Skeletal muscle tissue (tissue), 4 donors: ENCODE measurements around the gene PLEKHA8. TPM values are rescaled to one million over a fixed set of nuclear protein-coding genes. Genes with fewer than 3 reads are reported as not detected.
"Not testable (repeated sequence)": the region's sequence is repeated elsewhere in the genome, so short reads cannot be mapped to it uniquely, and the experiment has no call there.

Experiments
- H3K27ac ChIP-seq: one replicate; pipeline ENCODE4 v1.7.0; 2013; ENCODE audit warnings: mild to moderate bottlenecking, low read depth, low read length, inconsistent platforms
- H3K27me3 ChIP-seq, 3 donors: one replicate each; pipeline ENCODE4 v1.7.0; 2013; ENCODE audit warnings: low read length in 3 of 3; ENCODE audit not compliant: control insufficient read depth in 3 of 3, insufficient read depth in 3 of 3
- H3K36me3 ChIP-seq, 3 donors: one replicate each; pipeline ENCODE4 v1.7.0; 2013; ENCODE audit warnings: low read length in 3 of 3; ENCODE audit not compliant: control insufficient read depth in 3 of 3, insufficient read depth in 3 of 3
- H3K4me1 ChIP-seq, 3 donors: one replicate each; pipeline ENCODE4 v1.7.0; 2013; ENCODE audit warnings: low read length in 3 of 3, mild to moderate bottlenecking in 3 of 3; ENCODE audit not compliant: control insufficient read depth in 3 of 3, insufficient read depth in 3 of 3
- H3K4me3 ChIP-seq, 3 donors: one replicate each; pipeline ENCODE4 v1.7.0; 2013; ENCODE audit warnings: low read length in 3 of 3
- H3K9ac ChIP-seq, 3 donors: one replicate each; pipeline ENCODE4 v1.7.0; 2013; ENCODE audit warnings: low read length in 3 of 3, mild to moderate bottlenecking in 3 of 3, moderate library complexity in 2 of 3, low read depth in 1 of 3
- H3K9me3 ChIP-seq, 3 donors: one replicate each; pipeline ENCODE4 v1.7.0; 2013; ENCODE audit warnings: low read length in 3 of 3; ENCODE audit not compliant: control insufficient read depth in 3 of 3
- total RNA-seq: library from RNA; depleted of rRNA; stranded (reverse); fragments of >200 nt; gene quantifications from one replicate; pipeline ENCODE4 v1.2.3, GENCODE V29; 2014
- donor health status: Osteomylitis.

The PLEKHA8 gene
- total RNA-seq, 1 donor from 2014 or later = 6.8 TPM

DNA sequence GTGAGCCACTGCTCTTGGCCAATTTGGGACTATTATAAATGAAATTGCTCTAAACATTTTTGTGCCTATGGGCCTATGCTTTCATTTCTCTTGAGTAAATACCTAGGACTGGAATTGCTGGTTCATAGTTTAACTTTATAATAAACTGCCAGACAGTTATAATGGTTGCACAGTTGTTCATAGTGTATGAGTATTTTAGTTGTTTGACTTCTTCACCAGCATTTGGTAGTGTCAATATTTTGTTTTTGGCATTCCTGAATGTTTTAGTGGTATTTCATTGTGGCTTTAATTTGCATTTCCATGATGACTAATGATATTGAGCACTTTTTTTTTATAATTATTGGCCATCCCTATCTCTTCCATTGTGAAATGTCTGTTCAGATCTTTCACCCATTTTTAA is 29.5 kb downstream of the PLEKHA8 start:
- Histone ChIP-seq H3K9me3 (no peaks in the 10 kb centered on the region), H3K9ac (no peak overlapping the region), H3K27ac (no peak overlapping the region), H3K4me1 (no peaks in the 10 kb centered on the region), H3K27me3 (no peaks in the 10 kb centered on the region), H3K4me3 (no peak overlapping the region), H3K36me3 (peaks cover 7 to 30% (median 16%) of the 10 kb centered on the region in 3 donors)

GRCh38 chr7:30061786-30062185 is 33.6 kb downstream of the PLEKHA8 start:
- H3K9ac ChIP-seq, H3K9me3 ChIP-seq, H3K27me3 ChIP-seq, H3K4me3 ChIP-seq, H3K27ac ChIP-seq, H3K4me1 ChIP-seq: not testable (repeated sequence)
- H3K36me3 ChIP-seq = peaks cover 3 to 24% (median 15%) of the 10 kb centered on the region in 3 donors

- Histone ChIP-seq H3K27ac (no peak overlapping the region), H3K9me3 (no peaks in the 10 kb centered on the region), H3K4me1 (no peaks in the 10 kb centered on the region), H3K36me3 (peaks cover 3 to 24% (median 15%) of the 10 kb centered on the region in 3 donors), H3K27me3 (no peaks in the 10 kb centered on the region), H3K4me3 (no peak overlapping the region), H3K9ac (no peak overlapping the region)
Measured at GRCh38 chr7:30062587-30062986, 34.4 kb downstream of the PLEKHA8 start.

GRCh38 chr7:30065746-30066145 is 37.5 kb downstream of the PLEKHA8 start:
- H3K4me3 ChIP-seq = no peak overlapping the region
- H3K36me3 ChIP-seq = peaks cover 3 to 26% (median 15%) of the 10 kb centered on the region in 3 donors
- no peak overlapping the region for H3K9ac ChIP-seq
- H3K27ac ChIP-seq = no peak overlapping the region
- H3K4me1 ChIP-seq = peaks cover 0 to 5% (median 3%) of the 10 kb centered on the region in 3 donors
- no peaks in the 10 kb centered on the region for H3K27me3 ChIP-seq
- no peaks in the 10 kb centered on the region for H3K9me3 ChIP-seq

DNA sequence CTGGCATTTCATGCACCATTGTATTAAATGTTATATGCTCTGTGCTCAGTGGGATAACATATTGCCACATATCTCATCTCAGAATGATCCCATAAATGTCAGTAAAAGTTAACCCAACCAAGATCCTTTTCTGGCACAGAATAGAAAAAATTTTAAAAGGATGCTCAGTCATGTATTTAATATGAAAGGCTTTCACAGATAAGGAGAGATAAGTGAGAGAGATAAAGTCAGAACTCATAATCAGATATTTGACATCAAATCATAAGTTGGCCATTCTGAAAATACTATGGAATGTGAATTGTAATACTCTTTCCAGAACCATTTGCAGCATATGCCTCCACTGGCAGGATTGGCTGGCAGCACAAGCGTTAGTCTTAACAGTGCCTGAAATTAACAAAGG is 38.5 kb downstream of the PLEKHA8 start:
- Histone ChIP-seq H3K36me3 (peaks cover 3 to 19% (median 10%) of the 10 kb centered on the region in 3 donors), H3K9ac (no peak overlapping the region), H3K27me3 (no peaks in the 10 kb centered on the region), H3K4me3 (no peak overlapping the region), H3K9me3 (no peaks in the 10 kb centered on the region), H3K27ac (no peak overlapping the region), H3K4me1 (peaks cover 0 to 5% (median 3%) of the 10 kb centered on the region in 3 donors)

DNA sequence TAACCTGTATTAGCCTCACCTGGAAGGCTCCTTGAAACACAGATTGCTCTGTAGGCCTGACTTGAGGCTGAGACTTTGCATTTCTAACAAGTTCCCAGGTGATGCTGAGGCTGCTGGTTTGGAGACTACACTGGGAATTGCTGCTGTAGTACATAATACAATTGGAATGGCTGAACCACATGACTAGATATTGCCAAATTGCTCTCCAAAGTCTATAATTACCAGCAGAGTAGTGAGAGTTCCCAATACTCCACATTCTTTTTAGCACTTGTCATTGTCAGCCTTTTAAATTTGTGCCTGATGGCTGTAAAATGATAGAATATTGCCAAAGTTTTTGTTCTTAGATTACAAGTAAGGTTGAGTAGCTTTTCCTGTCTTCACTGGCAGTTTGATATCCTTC is 39.9 kb downstream of the PLEKHA8 start:
- no peaks in the 10 kb centered on the region for H3K27me3 ChIP-seq
- no peak overlapping the region for H3K27ac ChIP-seq
- H3K36me3 ChIP-seq = peaks cover 1 to 16% (median 7%) of the 10 kb centered on the region in 3 donors

GRCh38 chr7:30069096-30069867 is 41.1 kb downstream of the PLEKHA8 start:
- Histone ChIP-seq H3K36me3 (peaks cover 0 to 6% (median 0%) of the 10 kb centered on the region in 3 donors), H3K27ac (no peak overlapping the region), H3K4me1 (peaks cover 0 to 5% (median 3%) of the 10 kb centered on the region in 3 donors), H3K27me3 (no peaks in the 10 kb centered on the region), H3K9ac (no peak overlapping the region), H3K4me3 (no peak overlapping the region), H3K9me3 (no peaks in the 10 kb centered on the region)

More for the DNA sequence above, 39.9 kb downstream of the PLEKHA8 start:
- Histone ChIP-seq H3K9me3 (no peaks in the 10 kb centered on the region), H3K4me1 (peaks cover 0 to 5% (median 3%) of the 10 kb centered on the region in 3 donors), H3K4me3 (no peak overlapping the region), H3K9ac (no peak overlapping the region)

GRCh38 chr7:30070052-30070451 is 41.8 kb downstream of the PLEKHA8 start:
- Histone ChIP-seq H3K9ac (no peak overlapping the region), H3K27me3 (no peaks in the 10 kb centered on the region), H3K27ac (no peak overlapping the region), H3K4me1 (peaks cover 0 to 5% (median 3%) of the 10 kb centered on the region in 3 donors), H3K4me3 (no peak overlapping the region), H3K9me3 (no peaks in the 10 kb centered on the region), H3K36me3 (peaks cover 0 to 3% (median 0%) of the 10 kb centered on the region in 3 donors)

GRCh38 chr7:30072735-30073134 is 44.5 kb downstream of the PLEKHA8 start:
- Histone ChIP-seq H3K4me1 (peaks cover 0 to 5% (median 3%) of the 10 kb centered on the region in 3 donors), H3K36me3 (peaks cover 0 to 3% (median 0%) of the 10 kb centered on the region in 3 donors), H3K27me3 (no peaks in the 10 kb centered on the region), H3K9me3 (no peaks in the 10 kb centered on the region), H3K27ac (no peak overlapping the region), H3K9ac (no peak overlapping the region), H3K4me3 (no peak overlapping the region)

DNA sequence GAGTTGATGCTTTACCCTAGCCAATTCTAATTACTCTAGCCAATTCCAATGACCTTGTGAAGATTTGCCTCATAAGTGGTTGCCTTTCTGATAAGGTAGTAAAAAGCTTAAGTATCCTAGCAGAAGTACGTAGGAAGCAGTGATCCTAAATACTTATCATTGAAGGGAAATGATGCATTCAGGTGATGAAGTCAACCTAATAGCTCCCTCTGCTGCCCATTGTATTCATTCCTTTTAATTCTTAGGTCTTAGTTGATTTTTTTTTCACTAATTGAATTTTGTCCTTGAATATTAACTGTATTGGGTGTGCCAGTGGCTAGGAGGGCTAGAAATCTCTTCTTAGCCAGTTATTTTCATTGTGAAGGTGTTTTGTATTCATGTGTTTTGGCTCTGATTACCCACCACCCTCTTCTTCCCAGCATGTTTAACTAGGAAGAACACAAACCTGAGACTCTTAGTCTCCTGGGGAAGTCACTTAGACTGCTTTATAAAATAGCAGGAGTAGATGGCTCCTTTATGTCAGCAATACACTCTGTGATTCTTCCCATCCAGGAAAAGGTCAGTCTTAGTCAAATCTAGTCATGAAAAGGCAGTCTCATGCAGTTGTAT is 46.3 kb downstream of the PLEKHA8 start:
- Histone ChIP-seq H3K4me1 (peaks cover 0 to 3% (median 0%) of the 10 kb centered on the region in 3 donors), H3K36me3 (peaks cover 0 to 11% (median 0%) of the 10 kb centered on the region in 3 donors), H3K4me3 (no peak overlapping the region), H3K27me3 (no peaks in the 10 kb centered on the region), H3K9me3 (no peaks in the 10 kb centered on the region), H3K27ac (no peak overlapping the region), H3K9ac (no peak overlapping the region)
